Measurements from ENCODE around the gene PLEKHA7.
A peak's percentile ranks its signal among the peaks of the same experiment; 100 is the strongest.

The PLEKHA7 gene

GRCh38 chr11:16843294-16843693 is 170.9 kb downstream of the PLEKHA7 start:
- no peak for DNase-seq (ENCODE audit: low read depth in 2 of 2)

GRCh38 chr11:16841984-16842383 is 172.2 kb downstream of the PLEKHA7 start:
- no peak for DNase-seq (ENCODE audit: low read depth in 2 of 2)

- no peak for DNase-seq (ENCODE audit: low read depth in 2 of 2)
These were observed 172.7 kb downstream of the PLEKHA7 start for GRCh38 chr11:16841481-16841880.

- no peak for DNase-seq (ENCODE audit: low read depth in 2 of 2)
These were observed 173.3 kb downstream of the PLEKHA7 start for GRCh38 chr11:16840951-16841350.

- DNase-seq (ENCODE audit: low read depth in 2 of 2), result no peak
These were observed 174.4 kb downstream of the PLEKHA7 start for GRCh38 chr11:16839821-16840220.

GRCh38 chr11:16834384-16834783 is 179.8 kb downstream of the PLEKHA7 start:
- DNase-seq (ENCODE audit: low read depth in 2 of 2), result no peak

GRCh38 chr11:16833026-16833425 is 181.2 kb downstream of the PLEKHA7 start:
- no peak for DNase-seq (ENCODE audit: low read depth in 2 of 2)

GRCh38 chr11:16832193-16832539 is 182.0 kb downstream of the PLEKHA7 start:
- DNase-seq (ENCODE audit: low read depth in 2 of 2), result no peak

GRCh38 chr11:16831316-16832192 is 182.7 kb downstream of the PLEKHA7 start:
- no peak for DNase-seq (ENCODE audit: low read depth in 2 of 2)

- no peak for DNase-seq (ENCODE audit: low read depth in 2 of 2)
These were observed 187.1 kb downstream of the PLEKHA7 start for GRCh38 chr11:16827139-16827538.

- no peak for DNase-seq (ENCODE audit: low read depth in 2 of 2)
These were observed 188.2 kb downstream of the PLEKHA7 start for GRCh38 chr11:16825968-16826367.

- DNase-seq (ENCODE audit: low read depth in 2 of 2), result no peak
These were observed 189.1 kb downstream of the PLEKHA7 start for GRCh38 chr11:16825101-16825500.

- peak; percentile 50 to 71 for DNase-seq (ENCODE audit: low read depth in 2 of 2)
These were observed 193.7 kb downstream of the PLEKHA7 start for GRCh38 chr11:16820324-16821092.

GRCh38 chr11:16818284-16818683 is 195.9 kb downstream of the PLEKHA7 start:
- no peak for DNase-seq (ENCODE audit: low read depth in 2 of 2)

- DNase-seq (ENCODE audit: low read depth in 2 of 2), result no peak
These were observed 196.9 kb downstream of the PLEKHA7 start for GRCh38 chr11:16817351-16817750.

GRCh38 chr11:16816358-16817270 is 197.6 kb downstream of the PLEKHA7 start:
- DNase-seq (ENCODE audit: low read depth in 2 of 2), result no peak

GRCh38 chr11:16815047-16815767 is 199.0 kb downstream of the PLEKHA7 start:
- no peak for DNase-seq (ENCODE audit: low read depth in 2 of 2)

- no peak for DNase-seq (ENCODE audit: low read depth in 2 of 2)
These were observed 199.7 kb downstream of the PLEKHA7 start for GRCh38 chr11:16814410-16815046.

GRCh38 chr11:16813126-16813525 is 201.1 kb downstream of the PLEKHA7 start:
- DNase-seq (ENCODE audit: low read depth in 2 of 2), result no peak

GRCh38 chr11:16812274-16812673 is 201.9 kb downstream of the PLEKHA7 start:
- no peak for DNase-seq (ENCODE audit: low read depth in 2 of 2)

Data from stimulated activated CD4-positive, alpha-beta T cell treated with anti-CD3 and anti-CD28 coated beads, Interleukin-12 subunit alpha, Interleukin-12 subunit beta, amount 100 ng/mL, for 24 hours (primary cell).